COLO829 (cell line): Measurements from ENCODE around the gene RNF17.

Experiments
- DNase-seq: peaks from one replicate; pipeline ENCODE4 v3.0.0; 2012; ENCODE audit warnings: low spot score

Gene RNF17

GRCh38 chr13:24896061-24896460 lies 132.1 kb downstream of the RNF17 start:
- DNase-seq, result no peak

GRCh38 chr13:24897293-24897692 lies 133.3 kb downstream of the RNF17 start:
- DNase-seq, result no peak

- DNase-seq, result no peak
These were observed 135.6 kb downstream of the RNF17 start for GRCh38 chr13:24899601-24900000.

- no peak for DNase-seq
These were observed 136.5 kb downstream of the RNF17 start for GRCh38 chr13:24900507-24900906.

GRCh38 chr13:24905242-24905641 lies 141.3 kb downstream of the RNF17 start:
- no peak for DNase-seq

- DNase-seq, result no peak
These were observed 142.3 kb downstream of the RNF17 start for GRCh38 chr13:24906268-24906667.

GRCh38 chr13:24910502-24911132 lies 146.6 kb downstream of the RNF17 start:
- no peak for DNase-seq

GRCh38 chr13:24911133-24911908 lies 147.4 kb downstream of the RNF17 start:
- DNase-seq, result no peak

GRCh38 chr13:24916464-24916863 lies 152.5 kb downstream of the RNF17 start:
- DNase-seq, result no peak

GRCh38 chr13:24921003-24921402 lies 157.0 kb downstream of the RNF17 start:
- no peak for DNase-seq

GRCh38 chr13:24921881-24922280 lies 157.9 kb downstream of the RNF17 start:
- no peak for DNase-seq

- DNase-seq, result no peak
These were observed 158.4 kb downstream of the RNF17 start for GRCh38 chr13:24922387-24922744.

GRCh38 chr13:24922745-24923591 lies 159.0 kb downstream of the RNF17 start:
- DNase-seq, result peak; percentile 93

- DNase-seq, result no peak
These were observed 161.6 kb downstream of the RNF17 start for GRCh38 chr13:24925318-24926231.

- DNase-seq, result no peak
These were observed 163.9 kb downstream of the RNF17 start for GRCh38 chr13:24927810-24928404.

GRCh38 chr13:24929196-24929595 lies 165.2 kb downstream of the RNF17 start:
- DNase-seq, result no peak
